Fibroblast of peridontal ligament (primary cell): ENCODE results near the gene PSTK.

ENCODE experiments used
- DNase-seq: peaks from one replicate; pipeline ENCODE4 v3.0.0-alpha.2; 2010; ENCODE audit errors: extremely low read depth

The PSTK gene

GRCh38 chr10:122992031-122992585, 11.9 kb downstream of the PSTK start:
- DNase-seq: no peak

- DNase-seq: no peak
Observed at GRCh38 chr10:122993797-122994336, 13.7 kb downstream of the PSTK start.

- DNase-seq: no peak
Observed at GRCh38 chr10:122995936-122996335, 15.7 kb downstream of the PSTK start.

- DNase-seq: no peak
Observed at GRCh38 chr10:122997864-122998263, 17.7 kb downstream of the PSTK start.

- no peak for DNase-seq
Observed at GRCh38 chr10:122998360-122998917, 18.2 kb downstream of the PSTK start.

- DNase-seq: no peak
Observed at GRCh38 chr10:122998934-122999333, 18.7 kb downstream of the PSTK start.

GRCh38 chr10:122999347-122999746, 19.1 kb downstream of the PSTK start:
- peak; percentile 3 for DNase-seq

GRCh38 chr10:123000155-123000554, 20.0 kb downstream of the PSTK start:
- DNase-seq: no peak

- DNase-seq: no peak
Observed at GRCh38 chr10:123001370-123001769, 21.2 kb downstream of the PSTK start.

GRCh38 chr10:123004298-123004697, 24.1 kb downstream of the PSTK start:
- no peak for DNase-seq

GRCh38 chr10:123007558-123008354, 27.6 kb downstream of the PSTK start:
- peak; percentile 48 for DNase-seq

GRCh38 chr10:123008355-123009104, 28.3 kb downstream of the PSTK start, which contains the start of the genes ACADSB and IKZF5:
ACADSB (plus strand) TSS chr10:123009006; CDS start chr10:123009030, 24 bp downstream.
IKZF5 (minus strand) TSS chr10:123008795; CDS start chr10:122998625, 10,170 bp downstream.
- peak; percentile 96 for DNase-seq

GRCh38 chr10:123009105-123009820, 29.1 kb downstream of the PSTK start:
- DNase-seq: peak; percentile 18

- DNase-seq: no peak
Observed at GRCh38 chr10:123011987-123012386, 31.8 kb downstream of the PSTK start.

GRCh38 chr10:123013456-123014419, 33.5 kb downstream of the PSTK start:
- no peak for DNase-seq

GRCh38 chr10:123014772-123015171, 34.6 kb downstream of the PSTK start:
- DNase-seq: no peak

- DNase-seq: no peak
Observed at GRCh38 chr10:123016228-123016627, 36.0 kb downstream of the PSTK start.

GRCh38 chr10:123017421-123018165, 37.4 kb downstream of the PSTK start:
- no peak for DNase-seq

GRCh38 chr10:123018531-123018930, 38.3 kb downstream of the PSTK start:
- DNase-seq: no peak
